ENCODE data around the gene TRAF3.
A peak's percentile ranks its signal among the peaks of the same experiment; 100 is the strongest.

The TRAF3 gene

GRCh38 chr14:102939329-102939728 lies 162.1 kb downstream of the TRAF3 start:
- no peak for DNase-seq (ENCODE audit: low read depth)

GRCh38 chr14:102939820-102940561 lies 162.7 kb downstream of the TRAF3 start:
- no peak for DNase-seq (ENCODE audit: low read depth)

- no peak for DNase-seq (ENCODE audit: low read depth)
Observed at GRCh38 chr14:102940729-102941362, 163.6 kb downstream of the TRAF3 start.

GRCh38 chr14:102941419-102942011 lies 164.3 kb downstream of the TRAF3 start:
- DNase-seq (ENCODE audit: low read depth) = no peak

GRCh38 chr14:102942069-102942468 lies 164.8 kb downstream of the TRAF3 start:
- DNase-seq (ENCODE audit: low read depth) = no peak

- DNase-seq (ENCODE audit: low read depth) = no peak
Observed at GRCh38 chr14:102943454-102943853, 166.2 kb downstream of the TRAF3 start.

GRCh38 chr14:102943979-102944378 lies 166.7 kb downstream of the TRAF3 start:
- no peak for DNase-seq (ENCODE audit: low read depth)

GRCh38 chr14:102944448-102945330 lies 167.4 kb downstream of the TRAF3 start:
- no peak for DNase-seq (ENCODE audit: low read depth)

GRCh38 chr14:102945346-102946130 lies 168.3 kb downstream of the TRAF3 start:
- no peak for DNase-seq (ENCODE audit: low read depth)

- DNase-seq (ENCODE audit: low read depth) = no peak
Observed at GRCh38 chr14:102947321-102948103, 170.3 kb downstream of the TRAF3 start.

- no peak for DNase-seq (ENCODE audit: low read depth)
Observed at GRCh38 chr14:102948698-102949061, 171.4 kb downstream of the TRAF3 start.

- peak; percentile 54 for DNase-seq (ENCODE audit: low read depth)
Observed at GRCh38 chr14:102949062-102949800, 172.0 kb downstream of the TRAF3 start.

GRCh38 chr14:102949801-102950451 lies 172.7 kb downstream of the TRAF3 start:
- DNase-seq (ENCODE audit: low read depth) = peak; percentile 13

- no peak for DNase-seq (ENCODE audit: low read depth)
Observed at GRCh38 chr14:102951034-102951433, 173.8 kb downstream of the TRAF3 start.

- DNase-seq (ENCODE audit: low read depth) = no peak
Observed at GRCh38 chr14:102951799-102952198, 174.6 kb downstream of the TRAF3 start.

- no peak for DNase-seq (ENCODE audit: low read depth)
Observed at GRCh38 chr14:102952276-102952675, 175.0 kb downstream of the TRAF3 start.

- DNase-seq (ENCODE audit: low read depth) = no peak
Observed at GRCh38 chr14:102953100-102953499, 175.9 kb downstream of the TRAF3 start.

GRCh38 chr14:102954081-102954789 lies 177.0 kb downstream of the TRAF3 start:
- DNase-seq (ENCODE audit: low read depth) = no peak
